NK-92 (cell line): ENCODE results near the gene IRX1.

Experiments used
- DNase-seq: peaks from one replicate; lab custom pipeline; 2025; ENCODE audit not compliant: unreplicated experiment; lab: John Stamatoyannopoulos, UW

IRX1 gene

GRCh38 chr5:3600106-3601060, 4.8 kb downstream of the IRX1 start:
- no peak for DNase-seq

- DNase-seq = no peak
Observed at GRCh38 chr5:3601061-3601710, 5.6 kb downstream of the IRX1 start.

GRCh38 chr5:3601911-3602782, 6.5 kb downstream of the IRX1 start:
- no peak for DNase-seq

DNA sequence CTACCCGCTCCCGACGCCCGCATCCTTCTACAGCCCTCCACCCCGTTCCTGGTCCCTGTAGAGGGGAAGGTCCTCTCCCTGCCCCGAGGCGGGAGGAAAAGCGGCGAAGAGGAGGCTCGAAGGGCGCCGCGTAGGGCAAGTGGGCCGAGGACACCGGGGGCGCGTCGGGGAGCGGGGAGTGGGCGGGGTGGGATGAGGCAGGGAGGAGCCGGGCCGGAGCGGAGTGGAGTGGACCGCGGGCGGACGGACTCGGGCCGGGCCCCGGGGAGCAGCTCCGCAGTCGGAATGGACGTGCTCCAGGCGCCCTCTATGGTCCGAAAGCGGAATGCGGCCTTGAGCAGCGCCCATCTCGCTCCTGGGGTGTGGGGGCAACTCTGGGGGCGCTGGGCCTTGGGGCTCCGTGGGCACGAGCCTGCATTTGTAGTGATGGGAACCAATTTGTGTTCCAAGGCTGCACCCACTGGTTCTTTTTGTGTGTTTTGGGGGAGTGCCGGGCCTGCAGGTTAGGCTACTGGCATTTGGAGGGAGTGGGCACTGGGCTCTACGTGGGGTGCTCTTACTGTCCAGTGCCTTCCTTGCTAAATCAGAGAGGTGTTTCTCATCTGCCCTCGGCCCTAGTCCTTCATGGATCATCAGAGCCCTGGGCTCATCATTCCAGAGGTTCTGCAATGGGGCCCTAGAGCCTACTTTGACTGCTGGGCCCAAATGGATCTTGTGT, 7.3 kb downstream of the IRX1 start:
- no peak for DNase-seq

- DNase-seq = no peak
Observed at GRCh38 chr5:3604501-3604900, 8.9 kb downstream of the IRX1 start.

GRCh38 chr5:3605298-3606010, 9.8 kb downstream of the IRX1 start:
- DNase-seq = no peak

GRCh38 chr5:3606121-3606831, 10.6 kb downstream of the IRX1 start:
- no peak for DNase-seq

DNA sequence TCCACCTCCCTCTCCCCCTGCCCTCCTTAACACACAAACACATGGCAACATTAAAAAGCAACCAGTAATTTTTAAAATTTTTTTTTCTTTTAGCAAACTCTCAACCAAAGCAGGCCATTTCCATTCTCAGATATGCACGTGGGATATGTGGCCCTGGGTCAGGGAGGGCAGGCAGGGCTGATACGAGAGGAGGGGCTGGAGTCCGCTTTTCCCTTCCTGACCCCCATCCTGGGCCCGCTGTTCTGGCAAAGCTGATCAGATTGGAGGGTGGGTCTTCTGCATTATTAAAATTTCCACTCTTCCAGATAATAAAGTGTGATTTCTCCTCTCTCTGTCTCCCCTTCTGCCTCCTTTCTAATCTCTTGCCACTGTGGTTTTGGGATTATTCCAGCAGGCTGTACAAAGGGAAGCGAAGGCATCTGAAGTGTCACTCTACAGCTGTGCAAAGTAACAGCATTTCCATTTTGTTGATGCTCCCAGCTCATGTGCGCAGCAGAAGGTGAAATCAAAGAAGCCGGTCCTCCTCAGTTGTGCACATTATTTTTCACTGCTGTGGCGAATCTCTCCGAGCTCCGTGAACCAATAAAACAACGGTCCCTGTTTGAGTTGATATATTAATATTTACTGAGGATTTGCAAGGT, 12.0 kb downstream of the IRX1 start:
- no peak for DNase-seq

DNA sequence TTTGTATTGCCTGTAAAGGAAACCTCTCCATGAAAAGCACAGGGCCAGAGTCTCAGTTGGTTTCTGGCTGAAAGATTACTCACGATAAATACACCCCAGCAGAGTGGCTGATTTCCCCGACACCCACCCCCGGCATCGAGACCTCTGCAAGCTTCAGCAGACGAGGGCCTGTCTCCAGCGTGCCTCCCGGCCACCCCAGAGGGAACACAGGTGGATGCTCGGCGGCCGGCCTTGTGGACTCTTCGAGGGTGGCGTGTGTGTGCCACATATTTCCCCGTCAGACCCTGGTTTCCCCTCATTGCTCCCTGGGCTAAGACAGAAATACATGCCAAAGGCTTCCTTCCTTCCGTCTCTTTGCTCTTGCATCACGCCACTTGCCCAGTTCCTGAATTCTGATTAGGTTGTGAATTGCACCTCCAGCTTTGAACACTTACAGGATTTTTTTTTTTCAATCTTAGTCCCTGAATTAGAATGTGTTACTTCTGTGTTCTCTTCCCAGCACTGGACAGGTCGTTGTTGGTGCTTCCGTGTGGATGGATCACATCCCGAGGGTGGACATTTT, 13.6 kb downstream of the IRX1 start:
- DNase-seq = no peak

- DNase-seq = no peak
Observed at GRCh38 chr5:3612591-3613042, 17.0 kb downstream of the IRX1 start.

DNA sequence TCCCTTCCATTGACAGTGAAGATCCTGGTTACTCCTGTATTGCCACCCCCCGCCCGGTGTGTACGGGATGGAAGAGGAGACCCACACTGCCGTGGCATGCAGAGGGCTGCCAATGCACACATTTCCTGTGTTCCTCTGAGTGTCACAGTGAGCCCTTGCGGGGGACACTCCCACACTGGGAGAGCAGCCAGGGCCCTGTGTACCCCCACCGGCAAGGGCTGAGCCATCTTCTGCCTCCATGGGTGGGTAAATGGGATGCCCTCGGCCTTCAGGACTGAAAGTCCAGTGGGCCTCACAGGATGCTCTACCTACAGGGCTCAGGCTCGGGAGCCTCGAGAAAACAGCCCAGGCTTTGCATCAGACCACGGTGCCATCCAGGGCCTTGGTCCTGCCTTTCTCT, 18.1 kb downstream of the IRX1 start:
- no peak for DNase-seq

DNA sequence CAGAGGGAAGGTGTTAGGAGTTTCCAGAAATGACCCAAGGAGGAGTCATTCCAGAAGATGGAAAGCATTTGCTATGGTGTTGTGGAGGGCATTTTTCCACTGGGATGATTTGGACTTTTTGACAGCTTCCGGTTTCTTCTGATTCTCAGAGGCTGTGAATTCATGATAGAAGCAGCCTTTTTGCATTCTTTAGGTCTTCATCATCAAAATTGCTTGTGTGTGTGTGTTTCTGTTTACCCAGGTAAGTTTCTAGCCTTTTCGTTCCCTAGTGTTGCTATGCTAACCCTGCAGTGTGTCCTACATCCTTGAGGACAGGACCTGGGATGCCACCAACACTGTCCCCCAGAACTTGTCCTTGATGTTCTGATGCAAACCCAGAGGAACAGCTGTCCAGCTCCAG, 19.6 kb downstream of the IRX1 start:
- no peak for DNase-seq

GRCh38 chr5:3615829-3616228, 20.2 kb downstream of the IRX1 start:
- DNase-seq = no peak

DNA sequence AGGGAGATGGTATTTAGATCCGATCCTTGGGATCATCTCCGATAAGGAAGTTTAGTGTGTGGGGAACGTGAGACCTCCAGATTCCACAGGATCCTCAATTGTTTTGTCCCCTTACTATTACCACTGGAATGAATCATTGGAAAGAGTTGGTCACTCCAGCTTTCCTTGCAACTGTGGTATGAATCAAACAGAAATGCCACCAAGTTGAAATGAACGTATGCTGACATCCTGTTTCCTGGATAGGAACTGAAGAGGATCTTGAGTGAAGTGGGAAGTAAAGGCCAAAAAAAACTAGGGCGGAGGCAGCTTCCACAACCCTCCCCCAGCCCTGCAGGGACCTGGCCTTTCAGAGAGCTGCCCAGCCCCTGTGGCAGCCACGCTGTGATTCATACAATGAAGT, 23.9 kb downstream of the IRX1 start:
- no peak for DNase-seq

- no peak for DNase-seq
Observed at GRCh38 chr5:3622961-3623360, 27.3 kb downstream of the IRX1 start.

GRCh38 chr5:3625626-3626025, 30.0 kb downstream of the IRX1 start:
- DNase-seq = no peak

DNA sequence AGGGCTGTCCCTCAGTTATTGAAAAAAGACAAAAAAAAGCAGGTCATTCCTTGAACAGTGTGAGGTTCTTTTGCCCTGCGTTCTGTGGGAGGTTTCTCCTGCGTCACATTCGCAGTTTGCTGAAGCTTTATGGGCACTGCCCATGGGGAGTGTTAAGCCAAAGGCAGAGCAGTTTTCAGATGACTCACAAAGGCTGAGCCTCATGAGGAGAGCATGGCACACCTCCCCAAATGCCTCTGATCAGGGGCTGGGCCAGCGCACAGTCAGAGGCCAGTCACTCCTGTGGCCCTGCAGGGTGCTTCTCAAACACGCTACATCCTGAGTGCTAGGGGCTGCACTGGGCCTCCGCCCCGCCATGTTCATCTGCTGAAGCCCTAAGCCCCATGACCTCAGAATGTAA, 38.4 kb downstream of the IRX1 start:
- no peak for DNase-seq

DNA sequence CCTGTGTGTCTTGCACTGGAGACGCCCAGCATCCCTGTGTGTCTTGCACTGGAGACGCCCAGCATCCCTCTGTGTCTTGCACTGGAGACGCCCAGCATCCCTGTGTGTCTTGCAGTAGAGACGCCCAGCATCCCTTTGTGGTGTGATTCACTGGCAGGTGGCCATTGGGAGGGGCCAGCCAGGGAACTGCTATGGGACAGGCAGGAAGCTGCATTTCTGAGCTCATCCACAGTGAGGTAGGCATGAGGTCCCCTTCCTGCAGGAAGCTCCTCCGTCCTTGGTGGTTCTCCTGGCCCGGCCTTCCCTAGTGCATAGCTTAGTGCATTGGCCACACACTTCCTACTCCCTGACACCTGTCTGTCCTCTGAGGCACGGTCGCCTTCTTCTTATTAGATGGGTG, 43.5 kb downstream of the IRX1 start:
- DNase-seq = no peak

DNA sequence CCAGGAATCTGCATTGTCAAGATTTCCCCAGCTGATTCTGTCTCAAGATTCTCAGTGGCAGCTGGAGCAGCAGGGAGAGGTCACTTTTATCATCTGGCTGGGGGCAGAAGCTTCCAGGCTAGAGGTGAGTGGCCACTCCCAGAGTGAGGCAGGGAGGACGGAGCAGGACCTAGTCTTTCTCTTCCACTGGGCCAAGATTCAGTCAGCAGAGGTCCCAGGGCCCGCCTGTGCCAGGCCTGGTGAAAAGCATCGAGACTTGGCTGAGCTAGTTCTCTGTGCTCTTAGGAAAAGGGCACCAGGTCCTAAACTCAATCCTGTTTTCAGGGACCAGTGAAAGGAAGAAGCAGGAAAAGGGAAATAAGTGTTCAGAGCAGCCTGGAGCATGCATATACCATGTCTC, 46.6 kb downstream of the IRX1 start:
- no peak for DNase-seq
